Measurements from ENCODE around the gene GDPGP1.
"Not testable (repeated sequence)": the region's sequence is repeated elsewhere in the genome, so short reads cannot be mapped to it uniquely, and the experiment has no call there.

Gene GDPGP1

GRCh38 chr15:90234096-90234988, at the start of gene GDPGP1:
GDPGP1 (plus strand) TSS chr15:90234209; CDS start chr15:90240909, 6,700 bp downstream.
- Histone ChIP-seq H3K4me1 (ENCODE audit: control insufficient read depth in 2 of 2, insufficient read depth in 2 of 2, low read length in 2 of 2) (peaks cover 39 to 47% of the 10 kb centered on the region in 2 donors), H3K36me3 (ENCODE audit: control insufficient read depth in 2 of 2, insufficient read depth in 2 of 2, low read length in 2 of 2) (peaks cover 26 to 38% of the 10 kb centered on the region in 2 donors)

GRCh38 chr15:90184786-90185704, 49.0 kb upstream of the GDPGP1 start:
- Histone ChIP-seq H3K27me3 (ENCODE audit: control insufficient read depth in 2 of 2, insufficient read depth in 2 of 2, low read length in 2 of 2) (no peaks in the 10 kb centered on the region), H3K36me3 (ENCODE audit: control insufficient read depth in 2 of 2, insufficient read depth in 2 of 2, low read length in 2 of 2) (no peaks in the 10 kb centered on the region), H3K9ac (ENCODE audit: low read depth in 1 of 2, low read length in 2 of 2) (peak overlapping the region; percentile 80 to 84), H3K9me3 (ENCODE audit: control insufficient read depth in 2 of 2, low read length in 2 of 2) (no peaks in the 10 kb centered on the region), H3K4me1 (ENCODE audit: control insufficient read depth in 2 of 2, insufficient read depth in 2 of 2, low read length in 2 of 2) (peaks cover 18 to 36% of the 10 kb centered on the region in 2 donors), H3K4me3 (ENCODE audit: low read length in 2 of 2) (peak overlapping the region; percentile 86 to 87), H3K27ac (ENCODE audit: low read depth in 2 of 2, low read length in 2 of 2) (peak overlapping the region; percentile 95 to 99)

More at GRCh38 chr15:90234096-90234988, at the start of gene GDPGP1:
- Histone ChIP-seq H3K9ac (ENCODE audit: low read depth in 1 of 2, low read length in 2 of 2) (peak within 1 kb of the TSS; percentile 84 to 98), H3K4me3 (ENCODE audit: low read length in 2 of 2) (peak within 1 kb of the TSS; percentile 90 to 97), H3K9me3 (ENCODE audit: control insufficient read depth in 2 of 2, low read length in 2 of 2) (no peaks in the 10 kb centered on the region), H3K27ac (ENCODE audit: low read depth in 2 of 2, low read length in 2 of 2) (peak within 1 kb of the TSS; percentile 99), H3K27me3 (ENCODE audit: control insufficient read depth in 2 of 2, insufficient read depth in 2 of 2, low read length in 2 of 2) (no peaks in the 10 kb centered on the region)

GRCh38 chr15:90187257-90187868, 46.6 kb upstream of the GDPGP1 start:
- Histone ChIP-seq H3K9ac (ENCODE audit: low read depth in 1 of 2, low read length in 2 of 2) (peak overlapping the region in 1 of 2 donors; percentile 12), H3K4me1 (ENCODE audit: control insufficient read depth in 2 of 2, insufficient read depth in 2 of 2, low read length in 2 of 2) (peaks cover 41 to 59% of the 10 kb centered on the region in 2 donors), H3K9me3 (ENCODE audit: control insufficient read depth in 2 of 2, low read length in 2 of 2) (no peaks in the 10 kb centered on the region), H3K27ac (ENCODE audit: low read depth in 2 of 2, low read length in 2 of 2) (peak overlapping the region; percentile 1 to 28), H3K36me3 (ENCODE audit: control insufficient read depth in 2 of 2, insufficient read depth in 2 of 2, low read length in 2 of 2) (no peaks in the 10 kb centered on the region), H3K27me3 (ENCODE audit: control insufficient read depth in 2 of 2, insufficient read depth in 2 of 2, low read length in 2 of 2) (no peaks in the 10 kb centered on the region), H3K4me3 (ENCODE audit: low read length in 2 of 2) (no peak overlapping the region)

GRCh38 chr15:90188065-90188464, 45.9 kb upstream of the GDPGP1 start:
- not testable (repeated sequence) for H3K9ac ChIP-seq (ENCODE audit: low read depth in 1 of 2, low read length in 2 of 2); H3K27me3 ChIP-seq (ENCODE audit: control insufficient read depth in 2 of 2, insufficient read depth in 2 of 2, low read length in 2 of 2); H3K36me3 ChIP-seq (ENCODE audit: control insufficient read depth in 2 of 2, insufficient read depth in 2 of 2, low read length in 2 of 2); H3K27ac ChIP-seq (ENCODE audit: low read depth in 2 of 2, low read length in 2 of 2); H3K9me3 ChIP-seq (ENCODE audit: control insufficient read depth in 2 of 2, low read length in 2 of 2); H3K4me3 ChIP-seq (ENCODE audit: low read length in 2 of 2)
- H3K4me1 ChIP-seq (ENCODE audit: control insufficient read depth in 2 of 2, insufficient read depth in 2 of 2, low read length in 2 of 2), result peaks cover 47 to 65% of the 10 kb centered on the region in 2 donors

- Histone ChIP-seq H3K9ac (ENCODE audit: low read depth in 1 of 2, low read length in 2 of 2) (peak overlapping the region in 1 of 2 donors; percentile 5), H3K4me3 (ENCODE audit: low read length in 2 of 2) (no peak overlapping the region), H3K9me3 (ENCODE audit: control insufficient read depth in 2 of 2, low read length in 2 of 2) (no peaks in the 10 kb centered on the region), H3K27me3 (ENCODE audit: control insufficient read depth in 2 of 2, insufficient read depth in 2 of 2, low read length in 2 of 2) (no peaks in the 10 kb centered on the region), H3K4me1 (ENCODE audit: control insufficient read depth in 2 of 2, insufficient read depth in 2 of 2, low read length in 2 of 2) (peaks cover 45 to 60% of the 10 kb centered on the region in 2 donors), H3K36me3 (ENCODE audit: control insufficient read depth in 2 of 2, insufficient read depth in 2 of 2, low read length in 2 of 2) (no peaks in the 10 kb centered on the region), H3K27ac (ENCODE audit: low read depth in 2 of 2, low read length in 2 of 2) (peak overlapping the region; percentile 91 to 93)
Measured at GRCh38 chr15:90188914-90189748, 44.9 kb upstream of the GDPGP1 start.

GRCh38 chr15:90189781-90190467, 44.1 kb upstream of the GDPGP1 start:
- Histone ChIP-seq H3K9ac (ENCODE audit: low read depth in 1 of 2, low read length in 2 of 2) (peak overlapping the region; percentile 35 to 69), H3K4me1 (ENCODE audit: control insufficient read depth in 2 of 2, insufficient read depth in 2 of 2, low read length in 2 of 2) (peaks cover 44 to 56% of the 10 kb centered on the region in 2 donors), H3K27ac (ENCODE audit: low read depth in 2 of 2, low read length in 2 of 2) (peak overlapping the region; percentile 91 to 93)

GRCh38 chr15:90190606-90191343, 43.2 kb upstream of the GDPGP1 start:
- Histone ChIP-seq H3K9ac (ENCODE audit: low read depth in 1 of 2, low read length in 2 of 2) (peak overlapping the region; percentile 38 to 69), H3K4me3 (ENCODE audit: low read length in 2 of 2) (peak overlapping the region in 1 of 2 donors; percentile 20)

More at GRCh38 chr15:90189781-90190467, 44.1 kb upstream of the GDPGP1 start:
- Histone ChIP-seq H3K4me3 (ENCODE audit: low read length in 2 of 2) (no peak overlapping the region), H3K36me3 (ENCODE audit: control insufficient read depth in 2 of 2, insufficient read depth in 2 of 2, low read length in 2 of 2) (no peaks in the 10 kb centered on the region), H3K9me3 (ENCODE audit: control insufficient read depth in 2 of 2, low read length in 2 of 2) (no peaks in the 10 kb centered on the region), H3K27me3 (ENCODE audit: control insufficient read depth in 2 of 2, insufficient read depth in 2 of 2, low read length in 2 of 2) (no peaks in the 10 kb centered on the region)

GRCh38 chr15:90191344-90191687, 42.7 kb upstream of the GDPGP1 start:
- Histone ChIP-seq H3K4me3 (ENCODE audit: low read length in 2 of 2) (peak overlapping the region in 1 of 2 donors; percentile 20), H3K9me3 (ENCODE audit: control insufficient read depth in 2 of 2, low read length in 2 of 2) (no peaks in the 10 kb centered on the region), H3K27ac (ENCODE audit: low read depth in 2 of 2, low read length in 2 of 2) (peak overlapping the region; percentile 91 to 93), H3K4me1 (ENCODE audit: control insufficient read depth in 2 of 2, insufficient read depth in 2 of 2, low read length in 2 of 2) (peaks cover 38 to 46% of the 10 kb centered on the region in 2 donors), H3K27me3 (ENCODE audit: control insufficient read depth in 2 of 2, insufficient read depth in 2 of 2, low read length in 2 of 2) (no peaks in the 10 kb centered on the region), H3K36me3 (ENCODE audit: control insufficient read depth in 2 of 2, insufficient read depth in 2 of 2, low read length in 2 of 2) (no peaks in the 10 kb centered on the region), H3K9ac (ENCODE audit: low read depth in 1 of 2, low read length in 2 of 2) (peak overlapping the region; percentile 38 to 69)

More at GRCh38 chr15:90190606-90191343, 43.2 kb upstream of the GDPGP1 start:
- H3K9me3 ChIP-seq (ENCODE audit: control insufficient read depth in 2 of 2, low read length in 2 of 2), result no peaks in the 10 kb centered on the region
- no peaks in the 10 kb centered on the region for H3K27me3 ChIP-seq (ENCODE audit: control insufficient read depth in 2 of 2, insufficient read depth in 2 of 2, low read length in 2 of 2)
- no peaks in the 10 kb centered on the region for H3K36me3 ChIP-seq (ENCODE audit: control insufficient read depth in 2 of 2, insufficient read depth in 2 of 2, low read length in 2 of 2)
- peaks cover 39 to 51% of the 10 kb centered on the region in 2 donors for H3K4me1 ChIP-seq (ENCODE audit: control insufficient read depth in 2 of 2, insufficient read depth in 2 of 2, low read length in 2 of 2)
- H3K27ac ChIP-seq (ENCODE audit: low read depth in 2 of 2, low read length in 2 of 2), result peak overlapping the region; percentile 91 to 93

Data from mucosa of rectum (tissue), 2 donors.